ENCODE results near the gene IL9.

IL9 gene

GRCh38 chr5:135890867-135891266, 4.8 kb downstream of the IL9 start:
- Histone ChIP-seq H3K9me3 (replicated peaks; ENCODE audit: low read length) (no peaks in the 10 kb centered on the region), H3K9ac (ENCODE audit: low read depth, low read length) (no peak overlapping the region), H3K36me3 (ENCODE audit: insufficient read depth, low read length) (no peaks in the 10 kb centered on the region), H3K4me1 (ENCODE audit: control insufficient read depth, insufficient read depth, low read length) (no peaks in the 10 kb centered on the region), H3K27me3 (ENCODE audit: control insufficient read depth, insufficient read depth, low read length) (peaks cover 9% of the 10 kb centered on the region), H3K4me2 (ENCODE audit: low read length) (no peak overlapping the region), H3K4me3 (ENCODE audit: low read length) (no peak overlapping the region)

- Histone ChIP-seq H3K4me2 (ENCODE audit: low read length) (no peak overlapping the region), H3K4me1 (ENCODE audit: control insufficient read depth, insufficient read depth, low read length) (no peaks in the 10 kb centered on the region), H3K9ac (ENCODE audit: low read depth, low read length) (no peak overlapping the region), H3K9me3 (replicated peaks; ENCODE audit: low read length) (no peaks in the 10 kb centered on the region), H3K4me3 (ENCODE audit: low read length) (no peak overlapping the region), H3K36me3 (ENCODE audit: insufficient read depth, low read length) (no peaks in the 10 kb centered on the region), H3K27me3 (ENCODE audit: control insufficient read depth, insufficient read depth, low read length) (peaks cover 10% of the 10 kb centered on the region)
Measured at GRCh38 chr5:135890296-135890695, 5.3 kb downstream of the IL9 start.

GRCh38 chr5:135887881-135888614, 7.6 kb downstream of the IL9 start:
- H3K4me3 ChIP-seq (ENCODE audit: low read length): no peak overlapping the region
- no peak overlapping the region for H3K9ac ChIP-seq (ENCODE audit: low read depth, low read length)
- H3K9me3 ChIP-seq (replicated peaks; ENCODE audit: low read length): no peaks in the 10 kb centered on the region
- peaks cover 25% of the 10 kb centered on the region for H3K27me3 ChIP-seq (ENCODE audit: control insufficient read depth, insufficient read depth, low read length)
- no peak overlapping the region for H3K4me2 ChIP-seq (ENCODE audit: low read length)
- H3K36me3 ChIP-seq (ENCODE audit: insufficient read depth, low read length): no peaks in the 10 kb centered on the region
- H3K4me1 ChIP-seq (ENCODE audit: control insufficient read depth, insufficient read depth, low read length): no peaks in the 10 kb centered on the region

- Histone ChIP-seq H3K9me3 (replicated peaks; ENCODE audit: low read length) (no peaks in the 10 kb centered on the region), H3K36me3 (ENCODE audit: insufficient read depth, low read length) (no peaks in the 10 kb centered on the region), H3K9ac (ENCODE audit: low read depth, low read length) (no peak overlapping the region), H3K27me3 (ENCODE audit: control insufficient read depth, insufficient read depth, low read length) (peaks cover 31% of the 10 kb centered on the region), H3K4me1 (ENCODE audit: control insufficient read depth, insufficient read depth, low read length) (no peaks in the 10 kb centered on the region), H3K4me3 (ENCODE audit: low read length) (no peak overlapping the region), H3K4me2 (ENCODE audit: low read length) (peak overlapping the region; percentile 34)
Measured at GRCh38 chr5:135887447-135887864, 8.2 kb downstream of the IL9 start.

- Histone ChIP-seq H3K4me3 (ENCODE audit: low read length) (no peak overlapping the region), H3K36me3 (ENCODE audit: insufficient read depth, low read length) (no peaks in the 10 kb centered on the region), H3K4me1 (ENCODE audit: control insufficient read depth, insufficient read depth, low read length) (no peaks in the 10 kb centered on the region), H3K27me3 (ENCODE audit: control insufficient read depth, insufficient read depth, low read length) (peaks cover 39% of the 10 kb centered on the region), H3K9me3 (replicated peaks; ENCODE audit: low read length) (no peaks in the 10 kb centered on the region), H3K9ac (ENCODE audit: low read depth, low read length) (no peak overlapping the region), H3K4me2 (ENCODE audit: low read length) (no peak overlapping the region)
Measured at GRCh38 chr5:135886136-135886535, 9.5 kb downstream of the IL9 start.

GRCh38 chr5:135885031-135885430, 10.6 kb downstream of the IL9 start:
- no peak overlapping the region for H3K4me2 ChIP-seq (ENCODE audit: low read length)
- H3K4me1 ChIP-seq (ENCODE audit: control insufficient read depth, insufficient read depth, low read length): no peaks in the 10 kb centered on the region
- no peak overlapping the region for H3K4me3 ChIP-seq (ENCODE audit: low read length)
- H3K9me3 ChIP-seq (replicated peaks; ENCODE audit: low read length): no peaks in the 10 kb centered on the region
- H3K9ac ChIP-seq (ENCODE audit: low read depth, low read length): no peak overlapping the region
- peaks cover 46% of the 10 kb centered on the region for H3K27me3 ChIP-seq (ENCODE audit: control insufficient read depth, insufficient read depth, low read length)
- H3K36me3 ChIP-seq (ENCODE audit: insufficient read depth, low read length): no peaks in the 10 kb centered on the region

- Histone ChIP-seq H3K9ac (ENCODE audit: low read depth, low read length) (no peak overlapping the region), H3K4me1 (ENCODE audit: control insufficient read depth, insufficient read depth, low read length) (no peaks in the 10 kb centered on the region), H3K4me2 (ENCODE audit: low read length) (no peak overlapping the region), H3K27me3 (ENCODE audit: control insufficient read depth, insufficient read depth, low read length) (peaks cover 52% of the 10 kb centered on the region), H3K36me3 (ENCODE audit: insufficient read depth, low read length) (no peaks in the 10 kb centered on the region), H3K9me3 (replicated peaks; ENCODE audit: low read length) (no peaks in the 10 kb centered on the region), H3K4me3 (ENCODE audit: low read length) (no peak overlapping the region)
Measured at GRCh38 chr5:135883441-135883840, 12.2 kb downstream of the IL9 start.

GRCh38 chr5:135883026-135883425, 12.6 kb downstream of the IL9 start:
- H3K9ac ChIP-seq (ENCODE audit: low read depth, low read length): no peak overlapping the region
- no peak overlapping the region for H3K4me3 ChIP-seq (ENCODE audit: low read length)
- H3K4me1 ChIP-seq (ENCODE audit: control insufficient read depth, insufficient read depth, low read length): no peaks in the 10 kb centered on the region
- no peak overlapping the region for H3K4me2 ChIP-seq (ENCODE audit: low read length)
- peaks cover 52% of the 10 kb centered on the region for H3K27me3 ChIP-seq (ENCODE audit: control insufficient read depth, insufficient read depth, low read length)
- H3K9me3 ChIP-seq (replicated peaks; ENCODE audit: low read length): no peaks in the 10 kb centered on the region
- no peaks in the 10 kb centered on the region for H3K36me3 ChIP-seq (ENCODE audit: insufficient read depth, low read length)

GRCh38 chr5:135881819-135882218, 13.8 kb downstream of the IL9 start:
- no peak overlapping the region for H3K4me2 ChIP-seq (ENCODE audit: low read length)
- no peaks in the 10 kb centered on the region for H3K9me3 ChIP-seq (replicated peaks; ENCODE audit: low read length)
- no peak overlapping the region for H3K9ac ChIP-seq (ENCODE audit: low read depth, low read length)
- H3K27me3 ChIP-seq (ENCODE audit: control insufficient read depth, insufficient read depth, low read length): peaks cover 57% of the 10 kb centered on the region
- no peaks in the 10 kb centered on the region for H3K36me3 ChIP-seq (ENCODE audit: insufficient read depth, low read length)
- no peaks in the 10 kb centered on the region for H3K4me1 ChIP-seq (ENCODE audit: control insufficient read depth, insufficient read depth, low read length)
- H3K4me3 ChIP-seq (ENCODE audit: low read length): no peak overlapping the region

GRCh38 chr5:135881244-135881643, 14.4 kb downstream of the IL9 start:
- no peak overlapping the region for H3K9ac ChIP-seq (ENCODE audit: low read depth, low read length)
- H3K4me3 ChIP-seq (ENCODE audit: low read length): no peak overlapping the region

GRCh38 chr5:135880801-135881200, 14.8 kb downstream of the IL9 start:
- H3K4me2 ChIP-seq (ENCODE audit: low read length): no peak overlapping the region
- H3K9ac ChIP-seq (ENCODE audit: low read depth, low read length): no peak overlapping the region
- H3K9me3 ChIP-seq (replicated peaks; ENCODE audit: low read length): no peaks in the 10 kb centered on the region
- H3K4me3 ChIP-seq (ENCODE audit: low read length): no peak overlapping the region
- no peaks in the 10 kb centered on the region for H3K4me1 ChIP-seq (ENCODE audit: control insufficient read depth, insufficient read depth, low read length)
- no peaks in the 10 kb centered on the region for H3K36me3 ChIP-seq (ENCODE audit: insufficient read depth, low read length)
- H3K27me3 ChIP-seq (ENCODE audit: control insufficient read depth, insufficient read depth, low read length): peaks cover 57% of the 10 kb centered on the region

More at GRCh38 chr5:135881244-135881643, 14.4 kb downstream of the IL9 start:
- Histone ChIP-seq H3K4me1 (ENCODE audit: control insufficient read depth, insufficient read depth, low read length) (no peaks in the 10 kb centered on the region), H3K27me3 (ENCODE audit: control insufficient read depth, insufficient read depth, low read length) (peaks cover 57% of the 10 kb centered on the region), H3K9me3 (replicated peaks; ENCODE audit: low read length) (no peaks in the 10 kb centered on the region), H3K36me3 (ENCODE audit: insufficient read depth, low read length) (no peaks in the 10 kb centered on the region), H3K4me2 (ENCODE audit: low read length) (no peak overlapping the region)

- Histone ChIP-seq H3K4me2 (ENCODE audit: low read length) (no peak overlapping the region), H3K27me3 (ENCODE audit: control insufficient read depth, insufficient read depth, low read length) (peaks cover 54% of the 10 kb centered on the region), H3K36me3 (ENCODE audit: insufficient read depth, low read length) (no peaks in the 10 kb centered on the region), H3K4me3 (ENCODE audit: low read length) (no peak overlapping the region), H3K9ac (ENCODE audit: low read depth, low read length) (no peak overlapping the region), H3K4me1 (ENCODE audit: control insufficient read depth, insufficient read depth, low read length) (no peaks in the 10 kb centered on the region), H3K9me3 (replicated peaks; ENCODE audit: low read length) (no peaks in the 10 kb centered on the region)
Measured at GRCh38 chr5:135880278-135880677, 15.4 kb downstream of the IL9 start.

Measured in skeletal muscle satellite cell (primary cell).